HG03565 (cell line): Measurements from ENCODE around the gene MORC1.
"Not testable (repeated sequence)": the region's sequence is repeated elsewhere in the genome, so short reads cannot be mapped to it uniquely, and the experiment has no call there.

Experiments used
- ATAC-seq: cut with Tn5 transposase; IDR thresholded peaks from one replicate; pipeline ENCODE4 v1.9.1; 2021; ENCODE audit warnings: mild to moderate bottlenecking, moderate library complexity; ENCODE audit not compliant: unreplicated experiment

Gene MORC1, protein sequence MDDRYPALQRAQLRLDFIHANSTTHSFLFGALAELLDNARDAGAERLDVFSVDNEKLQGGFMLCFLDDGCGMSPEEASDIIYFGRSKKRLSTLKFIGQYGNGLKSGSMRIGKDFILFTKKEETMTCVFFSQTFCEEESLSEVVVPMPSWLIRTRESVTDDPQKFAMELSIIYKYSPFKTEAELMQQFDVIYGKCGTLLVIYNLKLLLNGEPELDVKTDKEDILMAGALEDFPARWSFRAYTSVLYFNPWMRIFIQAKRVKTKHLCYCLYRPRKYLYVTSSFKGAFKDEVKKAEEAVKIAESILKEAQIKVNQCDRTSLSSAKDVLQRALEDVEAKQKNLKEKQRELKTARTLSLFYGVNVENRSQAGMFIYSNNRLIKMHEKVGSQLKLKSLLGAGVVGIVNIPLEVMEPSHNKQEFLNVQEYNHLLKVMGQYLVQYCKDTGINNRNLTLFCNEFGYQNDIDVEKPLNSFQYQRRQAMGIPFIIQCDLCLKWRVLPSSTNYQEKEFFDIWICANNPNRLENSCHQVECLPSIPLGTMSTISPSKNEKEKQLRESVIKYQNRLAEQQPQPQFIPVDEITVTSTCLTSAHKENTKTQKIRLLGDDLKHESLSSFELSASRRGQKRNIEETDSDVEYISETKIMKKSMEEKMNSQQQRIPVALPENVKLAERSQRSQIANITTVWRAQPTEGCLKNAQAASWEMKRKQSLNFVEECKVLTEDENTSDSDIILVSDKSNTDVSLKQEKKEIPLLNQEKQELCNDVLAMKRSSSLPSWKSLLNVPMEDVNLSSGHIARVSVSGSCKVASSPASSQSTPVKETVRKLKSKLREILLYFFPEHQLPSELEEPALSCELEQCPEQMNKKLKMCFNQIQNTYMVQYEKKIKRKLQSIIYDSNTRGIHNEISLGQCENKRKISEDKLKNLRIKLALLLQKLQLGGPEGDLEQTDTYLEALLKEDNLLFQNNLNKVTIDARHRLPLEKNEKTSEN

DNA sequence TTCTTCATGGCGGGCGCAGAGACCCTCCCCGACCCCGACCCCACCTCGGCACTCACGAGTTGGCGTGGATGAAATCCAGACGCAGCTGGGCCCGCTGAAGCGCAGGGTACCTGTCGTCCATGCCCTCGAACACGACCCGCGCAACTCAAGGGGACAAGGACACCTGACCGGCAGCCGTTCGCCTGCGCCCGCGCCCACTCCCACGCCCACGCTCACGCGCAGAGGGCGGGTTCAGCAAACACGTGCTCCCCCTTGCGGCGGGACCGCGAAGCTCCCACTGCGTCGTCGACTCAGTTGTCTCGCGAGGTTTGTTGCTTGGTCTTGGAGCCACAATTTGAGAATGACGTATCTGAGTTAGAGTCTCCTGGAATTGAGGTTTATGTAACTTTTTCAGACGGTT is at the start of gene MORC1:
Gene MORC1 (minus strand): TSS at position 196 of the 400 bp plus-strand sequence. CDS start 75 bp downstream, at position 121.
- ATAC-seq, result no peak

DNA sequence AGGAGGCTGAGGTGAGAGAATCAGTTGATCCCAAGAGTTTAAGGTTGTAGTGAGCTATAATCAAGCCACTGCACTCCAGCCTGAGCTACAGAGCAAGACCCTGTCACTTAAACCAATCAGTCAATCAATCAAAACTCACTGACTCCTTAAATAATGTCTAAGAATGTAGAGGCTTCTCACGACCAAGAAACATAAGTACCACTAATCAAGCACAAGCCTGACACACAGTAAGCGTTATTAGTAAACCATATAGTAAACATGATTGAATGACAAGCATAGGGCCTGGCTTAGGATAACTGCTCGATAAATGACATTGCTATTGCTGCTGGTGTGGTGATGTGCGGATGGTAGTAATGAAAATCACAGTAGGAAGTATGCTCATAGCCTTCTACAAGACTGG is 48.0 kb upstream of the MORC1 start:
- ATAC-seq, result no peak

DNA sequence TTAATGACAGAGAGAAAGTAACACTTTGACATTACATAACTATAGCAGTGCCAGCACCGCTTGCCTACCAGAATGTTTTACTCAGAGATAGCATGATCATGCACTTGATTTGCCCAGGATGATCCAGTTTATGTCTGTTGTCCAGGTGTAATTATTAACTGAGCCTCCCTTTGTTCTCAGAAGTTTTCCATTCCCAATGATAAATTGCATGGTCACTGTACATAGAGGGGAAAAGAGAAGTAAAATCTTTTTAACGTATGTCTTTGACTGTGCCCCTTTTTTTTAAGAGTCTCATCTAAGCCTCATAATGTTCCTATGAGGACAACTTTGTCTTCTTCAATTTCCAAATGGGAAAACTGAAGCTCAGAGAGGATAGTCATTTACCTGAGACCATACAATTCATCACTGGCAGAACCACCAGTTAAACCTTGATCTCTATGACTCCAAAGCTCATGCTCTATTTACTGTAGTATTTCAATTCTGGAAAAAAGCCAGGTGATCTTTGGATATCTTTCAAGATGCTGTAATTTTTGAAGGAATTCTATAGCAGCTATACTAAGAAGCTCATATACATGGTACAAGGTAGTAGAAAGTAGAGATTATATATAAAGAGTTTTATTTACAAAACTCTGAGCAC is 43.7 kb upstream of the MORC1 start:
- ATAC-seq, result no peak

DNA sequence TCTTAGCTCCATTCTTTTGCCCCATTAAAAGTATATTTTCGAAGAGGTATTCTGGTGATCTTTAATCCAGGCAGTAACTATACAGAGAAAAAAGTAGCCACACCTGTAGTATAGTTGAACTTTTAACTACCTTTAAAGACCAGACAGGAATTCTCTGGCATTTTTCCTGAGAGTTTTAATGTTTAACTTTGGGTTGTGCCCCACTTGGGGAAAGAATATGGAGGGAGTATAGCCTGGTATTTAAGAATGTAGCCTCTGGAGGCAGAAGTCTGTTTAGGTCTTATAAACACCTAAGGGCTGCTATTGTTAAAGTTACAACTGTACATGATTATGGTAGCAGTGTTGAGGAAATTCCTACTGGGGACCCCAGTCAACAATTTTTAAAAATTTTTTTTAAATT is 37.9 kb upstream of the MORC1 start:
- ATAC-seq, result no peak

DNA sequence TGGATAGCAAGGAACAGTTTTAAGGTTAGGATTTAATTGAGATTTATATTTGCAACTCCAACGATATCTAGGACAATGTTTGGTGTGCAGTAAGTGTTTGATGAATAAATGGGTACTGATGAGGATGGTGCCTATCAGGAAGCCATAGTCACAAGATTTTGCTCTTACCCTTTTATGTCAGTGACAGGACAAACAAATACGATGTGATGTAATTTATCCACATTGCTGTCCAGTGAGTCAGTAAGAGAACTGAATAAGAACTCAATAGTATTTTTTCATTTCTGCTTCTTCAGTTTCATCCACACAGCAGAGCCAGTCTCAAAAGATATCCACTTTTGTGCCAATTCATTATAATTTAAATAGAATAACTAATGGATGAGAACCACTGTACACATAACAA is 37.0 kb upstream of the MORC1 start:
- no peak for ATAC-seq

DNA sequence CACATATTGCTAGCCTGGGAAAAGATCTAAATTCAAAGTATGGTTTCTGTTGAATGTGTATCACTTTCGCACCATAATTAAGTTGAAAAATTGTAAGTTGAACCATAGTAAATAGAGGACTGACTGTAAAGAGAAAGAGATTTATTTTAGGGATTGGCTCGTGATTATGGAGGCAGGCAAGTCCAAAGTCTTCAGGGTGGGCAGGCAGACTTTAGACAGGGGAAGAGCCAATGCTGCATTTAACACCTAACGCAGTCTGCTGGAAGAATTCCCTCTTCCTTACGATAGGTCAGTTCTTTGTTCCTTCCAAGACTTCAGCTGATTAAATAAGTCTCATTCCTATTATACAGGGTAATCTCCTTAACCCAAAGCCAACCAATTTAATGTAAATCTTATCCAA is 34.4 kb upstream of the MORC1 start:
- ATAC-seq, result no peak

DNA sequence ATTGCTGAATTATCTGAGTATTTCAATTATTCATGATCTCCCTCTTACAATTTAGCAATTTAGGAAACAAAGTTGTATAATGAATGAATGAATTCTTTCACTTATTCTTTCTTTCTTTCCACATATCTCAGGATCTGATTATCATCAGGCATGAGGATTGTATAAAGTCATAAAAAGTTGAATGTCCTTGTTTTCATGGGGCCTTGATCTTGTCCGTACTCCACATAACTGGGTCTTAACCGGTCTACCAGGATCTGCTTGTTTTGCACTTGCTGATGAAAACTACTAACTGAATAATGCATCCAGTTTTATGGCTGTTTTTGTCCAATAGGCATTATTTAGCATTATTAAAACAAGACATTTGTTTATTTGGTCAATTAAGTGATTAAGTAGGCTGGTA is 31.1 kb upstream of the MORC1 start:
- no peak for ATAC-seq

DNA sequence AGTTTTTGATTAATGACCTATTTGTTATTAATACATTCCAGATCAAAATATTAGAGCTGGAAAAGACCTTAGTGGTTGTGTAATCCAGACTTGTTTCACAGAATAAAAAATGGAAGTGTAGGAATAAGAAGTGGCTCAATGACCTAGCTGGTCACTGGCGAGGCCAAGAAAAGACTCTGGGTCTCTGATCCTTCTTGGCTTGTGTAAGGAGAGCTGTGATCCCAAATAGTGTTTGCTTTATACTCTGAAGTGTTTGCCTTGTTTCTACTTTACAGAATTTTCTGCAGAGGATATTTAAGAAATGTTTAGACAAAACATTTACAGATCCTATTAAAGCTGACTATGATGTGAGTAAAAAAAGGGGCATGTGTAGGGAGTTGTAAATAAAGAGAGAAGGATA is 25.7 kb upstream of the MORC1 start:
- no peak for ATAC-seq

DNA sequence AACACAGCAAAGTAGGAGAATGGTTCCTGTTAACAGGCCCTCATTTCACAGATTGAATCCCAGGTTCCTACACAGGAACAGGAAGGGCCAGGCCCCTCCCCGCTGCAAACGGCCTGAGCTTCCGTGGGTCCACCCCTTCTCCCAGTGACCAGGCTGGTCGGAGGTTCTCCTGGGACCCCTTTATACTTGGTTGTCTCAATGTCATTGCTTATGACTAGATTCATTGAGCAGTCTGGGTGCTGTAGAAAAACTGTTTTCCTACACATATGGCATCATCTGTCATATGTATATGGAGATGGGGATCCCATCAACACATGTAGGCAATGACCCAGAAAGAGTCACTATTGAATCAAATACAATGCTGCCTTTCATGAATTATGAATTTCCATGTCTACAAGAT is 22.4 kb upstream of the MORC1 start:
- ATAC-seq, result no peak

DNA sequence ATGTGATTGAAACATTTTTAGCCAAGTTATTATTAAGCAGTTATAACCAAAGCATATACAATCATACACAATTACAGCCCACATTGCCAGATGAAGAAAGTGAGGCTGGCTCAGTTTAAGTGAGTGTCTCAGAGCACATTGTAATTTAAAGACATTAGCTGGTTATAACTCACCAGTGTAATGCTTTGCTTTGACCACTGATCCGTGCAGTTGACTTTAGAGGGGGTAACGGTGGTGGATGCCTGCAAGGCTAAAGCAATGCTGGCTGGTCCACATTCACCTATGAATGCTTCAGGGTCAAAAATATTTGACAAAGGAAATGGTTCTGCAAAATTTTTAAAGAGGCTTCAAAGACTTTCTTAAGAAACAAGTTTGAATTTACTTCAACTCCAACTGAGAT is 19.8 kb upstream of the MORC1 start:
- no peak for ATAC-seq

DNA sequence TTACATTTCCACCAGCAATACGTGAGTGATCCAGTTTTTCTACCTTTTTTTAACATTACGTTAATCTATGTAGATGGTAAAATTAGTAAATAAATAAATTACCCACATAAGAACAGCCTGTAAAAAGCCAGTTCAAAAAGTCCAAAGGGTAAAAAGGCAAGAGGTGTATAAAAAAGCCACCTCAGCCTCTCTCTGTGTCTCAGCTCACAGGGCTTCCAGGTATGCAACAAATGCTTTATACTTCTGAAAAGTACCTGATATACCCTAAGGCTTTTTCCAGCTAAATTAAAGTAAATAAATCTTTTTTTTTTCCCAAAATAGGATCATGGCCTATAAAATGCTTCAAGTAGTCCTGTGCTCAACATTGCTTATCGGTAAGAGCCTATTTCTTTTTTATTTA is 18.6 kb upstream of the MORC1 start, which contains the start of gene C3orf85:
Gene C3orf85 (plus strand): TSS at position 197 of the 400 bp plus-strand sequence. CDS start 129 bp downstream, at position 326.
- ATAC-seq, result no peak

DNA sequence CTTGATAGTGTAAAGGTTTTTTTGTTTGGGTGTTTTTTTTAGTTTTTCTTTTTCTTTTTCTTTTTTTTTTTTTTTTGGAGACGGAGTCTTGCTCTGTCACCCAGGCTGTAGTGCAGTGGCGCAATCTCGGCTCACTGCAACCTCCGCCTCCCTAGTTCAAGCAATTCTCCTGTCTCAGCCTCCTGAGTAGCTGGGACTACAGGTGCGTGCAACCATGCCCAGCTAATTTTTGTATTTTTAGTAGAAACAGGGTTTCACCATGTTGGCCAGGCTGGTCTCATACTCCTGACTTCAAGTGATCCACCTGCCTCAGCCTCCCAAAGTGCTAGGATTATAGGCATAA is 15.5 kb upstream of the MORC1 start:
- ATAC-seq, result not testable (repeated sequence)

DNA sequence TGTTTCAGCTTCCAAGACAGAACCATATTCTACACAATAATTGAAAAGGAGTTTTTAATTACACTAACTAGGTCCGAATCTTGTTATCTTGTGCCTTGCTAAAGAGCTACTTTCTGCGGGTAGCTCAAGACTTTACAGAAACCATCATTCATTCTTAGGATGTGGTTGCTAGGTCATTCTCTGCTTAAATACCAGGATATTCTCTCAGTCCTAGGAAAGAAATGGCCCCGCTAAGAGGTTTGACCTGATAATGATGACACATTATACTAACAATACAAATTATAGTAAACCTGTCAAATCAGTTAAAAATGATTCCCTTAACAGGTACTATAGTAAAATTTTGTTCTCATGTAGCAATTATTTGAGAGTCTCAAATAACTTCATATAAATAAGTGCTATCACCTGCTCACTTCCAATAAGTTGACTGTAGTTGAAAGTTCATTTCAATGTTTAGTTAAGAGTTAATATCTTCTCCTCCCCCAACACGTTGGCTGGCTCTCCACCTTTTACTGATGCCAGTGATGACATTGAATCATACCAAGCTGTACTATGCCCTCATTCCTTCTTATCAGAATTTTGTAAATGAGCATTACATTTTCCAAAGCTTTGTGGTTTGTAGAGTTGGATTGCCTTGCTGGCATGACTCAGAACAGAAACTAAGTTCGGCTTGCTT is 15.0 kb upstream of the MORC1 start:
- ATAC-seq, result no peak

DNA sequence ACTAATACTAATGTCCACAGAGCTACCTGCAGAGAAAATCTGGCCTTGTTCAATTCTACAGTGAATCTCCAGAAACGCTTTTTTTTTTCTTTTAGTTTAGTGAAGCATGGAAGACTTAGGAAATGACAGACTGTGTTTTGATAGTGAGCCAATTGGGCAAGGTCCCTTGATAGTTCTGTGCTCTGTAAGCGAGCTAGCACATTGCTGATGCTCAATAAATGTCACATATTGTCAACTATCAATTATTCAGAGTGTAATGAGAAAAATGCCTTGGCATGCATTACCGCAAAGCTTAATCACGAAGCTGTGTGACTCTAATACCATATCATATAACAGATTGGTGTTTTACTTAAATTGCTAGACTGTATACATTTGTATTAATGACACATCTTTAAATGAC is 13.3 kb upstream of the MORC1 start:
- ATAC-seq, result no peak

DNA sequence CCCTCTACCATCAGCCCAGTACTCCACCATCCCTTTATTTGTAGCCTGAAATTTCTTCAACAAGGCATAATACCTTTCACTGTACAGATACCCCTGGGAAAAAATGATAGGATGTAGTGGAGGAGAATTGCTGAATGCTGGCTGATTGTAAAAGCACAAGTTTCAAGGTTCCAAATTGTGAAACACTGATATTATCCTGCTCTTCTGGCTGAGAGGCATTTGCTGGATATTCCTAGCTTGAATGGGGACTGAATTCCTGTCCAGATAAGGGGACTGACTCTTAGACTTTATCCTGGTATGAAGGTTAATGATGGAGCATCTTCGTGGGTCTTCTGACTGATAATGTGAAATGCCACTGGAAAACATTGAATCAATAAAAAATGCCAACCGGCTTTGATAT is 9.6 kb upstream of the MORC1 start:
- ATAC-seq, result no peak

DNA sequence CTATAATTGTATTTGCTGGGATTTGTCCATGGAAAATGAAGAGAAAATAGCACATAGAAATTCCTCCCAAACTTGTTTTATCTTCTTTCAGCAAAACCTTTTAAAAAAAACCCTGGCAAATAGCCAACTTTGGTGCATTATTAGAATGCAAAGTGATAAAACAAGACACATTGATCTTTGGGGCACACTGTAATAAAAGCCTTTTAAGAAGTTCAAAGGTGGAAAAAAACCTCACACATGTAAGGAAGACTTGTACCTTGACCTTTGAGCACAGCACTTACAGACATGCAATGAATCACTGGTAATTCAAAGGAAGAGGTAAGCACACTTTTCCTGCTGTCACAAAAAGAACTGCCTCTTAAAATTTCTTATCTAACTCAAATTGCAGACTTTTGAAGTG is 8.0 kb upstream of the MORC1 start:
- no peak for ATAC-seq

DNA sequence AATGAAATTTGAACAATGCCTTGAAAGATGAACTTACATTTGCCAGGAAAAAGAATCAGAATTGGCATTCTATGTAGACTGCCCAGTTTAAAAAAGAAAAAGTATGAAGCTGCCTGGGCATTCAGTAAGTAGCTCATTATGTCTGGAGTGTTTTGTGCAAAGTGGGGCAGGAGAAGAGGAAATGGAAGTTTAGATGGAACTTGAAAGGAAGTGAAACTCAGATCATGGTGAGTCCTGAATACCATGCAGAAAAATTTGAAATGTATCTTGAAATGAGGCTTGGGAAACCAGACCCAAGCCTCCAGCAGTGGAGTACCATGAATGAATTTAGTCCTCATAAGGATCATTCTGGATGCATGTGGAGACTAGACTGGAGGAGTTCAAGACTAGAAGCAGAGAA is 4.8 kb upstream of the MORC1 start:
- ATAC-seq, result no peak

DNA sequence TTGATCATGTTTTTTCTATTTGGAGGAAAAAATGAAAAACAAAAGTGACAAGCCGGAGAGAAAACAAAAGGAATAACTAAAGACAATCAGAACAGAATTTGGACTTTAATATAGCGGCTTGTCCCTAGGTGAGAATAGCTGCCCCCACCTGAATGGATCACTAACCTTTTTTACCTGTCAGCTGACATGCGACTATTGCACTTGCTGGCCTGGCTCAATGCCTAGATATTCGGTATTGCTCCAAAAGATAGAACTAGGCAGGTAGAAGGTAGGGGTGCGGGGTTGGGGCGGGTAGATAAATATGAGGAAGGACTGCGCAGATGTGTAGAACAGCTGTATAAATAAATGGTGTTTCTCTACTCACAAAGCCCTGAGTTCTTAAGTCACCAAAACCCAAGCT is 650 bp upstream of the MORC1 start:
- ATAC-seq, result no peak

DNA sequence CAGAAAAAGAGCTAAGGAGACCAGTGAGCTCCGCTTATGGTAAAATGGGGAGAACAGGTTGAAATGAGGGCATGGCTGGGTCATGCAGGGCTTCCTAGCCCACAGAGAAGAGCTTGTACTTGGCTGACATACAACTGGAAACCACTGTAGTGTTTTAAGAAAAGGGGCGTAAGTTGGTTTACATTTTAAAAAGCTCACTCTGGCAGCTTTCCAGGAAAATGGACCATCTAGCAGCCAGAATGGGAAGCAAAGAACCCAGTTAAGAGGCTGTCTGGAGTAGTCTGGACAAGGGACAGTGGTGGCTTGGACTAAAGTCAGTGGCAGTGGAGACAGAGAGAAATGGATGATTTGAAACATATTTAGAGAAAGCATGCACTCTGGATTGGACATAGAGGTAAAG is 1.9 kb downstream of the MORC1 start:
- no peak for ATAC-seq

DNA sequence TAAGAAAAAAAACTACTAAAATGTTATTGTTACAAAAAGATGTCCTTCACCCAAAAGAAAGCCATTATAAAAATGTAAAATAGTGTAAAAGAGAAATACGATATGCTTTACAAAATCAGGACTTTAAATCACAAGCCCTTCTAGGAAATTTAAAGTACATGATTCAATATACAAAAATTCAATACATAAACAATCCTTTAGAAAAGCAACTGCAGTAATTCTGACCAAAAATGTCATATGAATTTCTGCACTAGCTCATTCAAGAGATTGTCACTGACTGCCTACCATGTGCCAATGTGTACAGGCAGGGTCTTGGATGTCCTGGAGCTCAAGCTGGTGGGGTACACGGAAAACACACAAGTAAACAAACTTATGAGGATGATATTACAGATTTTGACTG is 2.5 kb downstream of the MORC1 start:
- no peak for ATAC-seq

DNA sequence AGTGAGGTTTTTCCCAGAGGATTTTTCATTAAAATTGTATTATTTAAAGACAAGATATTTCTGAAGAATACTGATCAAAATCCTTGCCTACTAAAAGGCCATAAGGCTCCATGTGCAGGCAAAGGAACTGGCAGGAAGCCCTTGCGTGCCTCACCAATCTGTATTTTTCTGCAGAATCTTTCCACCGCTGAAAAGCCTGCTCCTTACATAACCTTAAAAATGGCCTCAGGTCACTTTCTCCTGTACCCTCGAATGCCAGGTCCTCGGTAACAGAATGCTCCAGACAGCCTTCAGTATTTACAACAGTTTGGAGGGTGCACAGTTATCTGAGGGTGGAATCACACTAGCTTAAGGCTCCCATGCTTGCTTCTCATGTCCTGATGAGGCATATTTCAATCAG is 3.2 kb downstream of the MORC1 start:
- no peak for ATAC-seq
